RPMI8226 (cell line): ENCODE data around the gene ATP8A2.

Source experiments
- DNase-seq: peaks from one replicate; pipeline ENCODE4 v3.0.0-alpha.2; 2015

ATP8A2 gene

GRCh38 chr13:25982907-25983306, 611.1 kb downstream of the ATP8A2 start:
- no peak for DNase-seq

GRCh38 chr13:25987987-25988386, 616.2 kb downstream of the ATP8A2 start:
- DNase-seq = no peak

- no peak for DNase-seq
Measured at GRCh38 chr13:25988661-25989060, 616.9 kb downstream of the ATP8A2 start.

- DNase-seq = no peak
Measured at GRCh38 chr13:25990801-25991200, 619.0 kb downstream of the ATP8A2 start.

GRCh38 chr13:25992076-25992475, 620.3 kb downstream of the ATP8A2 start:
- no peak for DNase-seq

GRCh38 chr13:26007261-26008125, 635.7 kb downstream of the ATP8A2 start:
- no peak for DNase-seq

GRCh38 chr13:26010487-26011207, 638.9 kb downstream of the ATP8A2 start:
- no peak for DNase-seq

GRCh38 chr13:26011208-26011573, 639.4 kb downstream of the ATP8A2 start:
- DNase-seq = no peak

GRCh38 chr13:26011996-26012821, 640.4 kb downstream of the ATP8A2 start:
- no peak for DNase-seq

- DNase-seq = no peak
Measured at GRCh38 chr13:26012995-26013394, 641.2 kb downstream of the ATP8A2 start.

GRCh38 chr13:26015271-26016125, 643.7 kb downstream of the ATP8A2 start:
- DNase-seq = no peak

- no peak for DNase-seq
Measured at GRCh38 chr13:26016189-26016588, 644.4 kb downstream of the ATP8A2 start.

GRCh38 chr13:26017196-26017921, 645.6 kb downstream of the ATP8A2 start:
- no peak for DNase-seq

- no peak for DNase-seq
Measured at GRCh38 chr13:26017932-26018665, 646.3 kb downstream of the ATP8A2 start.

GRCh38 chr13:26019251-26019650, 647.5 kb downstream of the ATP8A2 start:
- DNase-seq = no peak

- DNase-seq = no peak
Measured at GRCh38 chr13:26019881-26020870, 648.4 kb downstream of the ATP8A2 start.

GRCh38 chr13:26020891-26021290, 649.1 kb downstream of the ATP8A2 start:
- no peak for DNase-seq

- DNase-seq = peak; percentile 7
Measured at GRCh38 chr13:26021516-26021915, 649.7 kb downstream of the ATP8A2 start.

GRCh38 chr13:26021956-26022355, 650.2 kb downstream of the ATP8A2 start:
- no peak for DNase-seq
